Astrocyte (in vitro differentiated cells and primary cell): ENCODE results near the gene SPINT4. TPM values are rescaled to one million over a fixed set of nuclear protein-coding genes. Genes with fewer than 3 reads are reported as not detected.
A peak's percentile ranks its signal among the peaks of the same experiment; 100 is the strongest.

ENCODE experiments used
- DNase-seq: peaks from one replicate; pipeline ENCODE4 v3.0.0-alpha.2; 2010; ENCODE audit warnings: low read depth
- FAIRE-seq: peaks from 2 replicates; lab custom pipeline; 2011; peaks lifted over from hg19 to GRCh38; lab: Jason Lieb, UNC
- H2AFZ ChIP-seq: 2 replicates; pipeline ENCODE4 v1.6.0; 2012; ENCODE audit warnings: low read depth, low read length, inconsistent platforms
- H3K27ac ChIP-seq: 2 replicates; pipeline ENCODE4 v1.5.1; 2011; ENCODE audit warnings: low read depth, low read length, inconsistent platforms
- H3K27me3 ChIP-seq: 2 replicates; pipeline ENCODE4 v1.6.0; 2011; ENCODE audit warnings: low read length, inconsistent platforms; ENCODE audit not compliant: insufficient read depth
- H3K36me3 ChIP-seq: 2 replicates; pipeline ENCODE4 v1.5.1; 2011; ENCODE audit warnings: low read length, inconsistent platforms; ENCODE audit not compliant: insufficient read depth
- H3K4me1 ChIP-seq: 2 replicates; pipeline ENCODE4 v1.5.1; 2011; ENCODE audit warnings: low read length, inconsistent platforms; ENCODE audit not compliant: insufficient read depth
- H3K4me2 ChIP-seq: 2 replicates; pipeline ENCODE4 v1.6.0; 2012; ENCODE audit warnings: low read length, inconsistent platforms
- H3K4me3 ChIP-seq: 2 replicates; pipeline ENCODE4 v1.5.1; 2011; ENCODE audit warnings: low read depth, mild to moderate bottlenecking, low read length, inconsistent platforms; ENCODE audit not compliant: insufficient read depth
- H3K79me2 ChIP-seq: 2 replicates; pipeline ENCODE4 v1.6.0; 2012; ENCODE audit warnings: mild to moderate bottlenecking, low read length, inconsistent platforms; ENCODE audit not compliant: insufficient read depth
- H3K9ac ChIP-seq: 2 replicates; pipeline ENCODE4 v1.6.0; 2012; ENCODE audit warnings: mild to moderate bottlenecking, low read length, inconsistent platforms
- H3K9me3 ChIP-seq: 2 replicates; pipeline ENCODE4 v1.5.1; 2012; ENCODE audit warnings: low read depth, mild to moderate bottlenecking, low read length, inconsistent platforms; ENCODE audit not compliant: insufficient read depth
- H4K20me1 ChIP-seq: 2 replicates; pipeline ENCODE4 v1.6.0; 2012; ENCODE audit warnings: low read length, inconsistent platforms; ENCODE audit not compliant: insufficient read depth
- H3K27ac Mint-ChIP-seq: one replicate; pipeline ENCODE4 v1.8.0; 2021; ENCODE audit warnings: mild to moderate bottlenecking, mixed read lengths; ENCODE audit not compliant: unreplicated experiment
- H3K27me3 Mint-ChIP-seq: one replicate; pipeline ENCODE4 v1.8.0; 2021; ENCODE audit warnings: low read depth, mixed read lengths; ENCODE audit not compliant: unreplicated experiment
- H3K36me3 Mint-ChIP-seq: one replicate; pipeline ENCODE4 v1.8.0; 2021; ENCODE audit warnings: low read depth, mixed read lengths; ENCODE audit not compliant: unreplicated experiment
- H3K4me1 Mint-ChIP-seq: one replicate; pipeline ENCODE4 v1.8.0; 2021; ENCODE audit warnings: low read depth, mixed read lengths; ENCODE audit not compliant: unreplicated experiment
- H3K4me3 Mint-ChIP-seq: one replicate; pipeline ENCODE4 v1.8.0; 2021; ENCODE audit warnings: mild to moderate bottlenecking, moderate library complexity, mixed read lengths; ENCODE audit not compliant: unreplicated experiment
- H3K9me3 Mint-ChIP-seq: one replicate; pipeline ENCODE4 v1.8.0; 2021; ENCODE audit warnings: mild to moderate bottlenecking, mixed read lengths; ENCODE audit not compliant: unreplicated experiment
- CTCF ChIP-seq: IDR thresholded peaks from 2 replicates; pipeline ENCODE4 v1.5.1; 2011; ENCODE audit warnings: low read depth, mild to moderate bottlenecking, inconsistent platforms, low read length, moderate library complexity; ENCODE audit not compliant: insufficient read depth
- EZH2 ChIP-seq: IDR thresholded peaks from 2 replicates; pipeline ENCODE4 v1.6.1; 2012; ENCODE audit warnings: mild to moderate bottlenecking, low read length, inconsistent platforms; ENCODE audit not compliant: insufficient read depth
- total RNA-seq: library from RNA; stranded (reverse); gene quantifications from 2 replicates; pipeline ENCODE4 v1.2.1, GENCODE V29; 2021

Gene SPINT4
- total RNA-seq, 1 donor from 2014 or later, result not detected

DNA sequence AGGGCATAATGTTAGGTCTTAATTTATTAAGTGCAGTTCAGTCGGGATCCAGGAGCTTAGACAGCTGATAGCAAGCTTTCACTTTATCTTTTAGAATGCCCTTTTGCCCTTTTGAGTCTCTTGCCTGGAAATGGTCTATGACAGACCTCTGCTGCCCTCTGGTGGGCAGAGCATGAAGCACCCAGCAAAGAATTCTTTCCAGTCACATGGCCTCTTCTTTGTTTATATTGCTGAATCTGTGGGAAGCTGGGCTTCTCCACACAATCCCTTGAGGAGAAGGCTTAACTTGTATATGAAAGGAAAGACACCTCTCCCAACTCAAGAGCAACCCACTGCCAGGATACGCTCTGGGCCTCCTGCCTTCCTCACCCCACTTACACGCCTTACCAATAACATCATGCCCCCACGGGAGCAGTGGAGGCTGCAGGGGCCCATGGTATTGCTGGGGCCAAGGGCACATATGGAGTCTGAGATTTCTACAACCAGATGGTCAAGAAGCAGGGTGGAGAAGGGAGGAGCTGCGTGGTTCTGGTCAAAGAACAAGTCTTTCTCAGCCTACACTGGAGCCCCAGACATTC, 49.1 kb downstream of the SPINT4 start:
- no peaks in the 10 kb centered on the region for H4K20me1 ChIP-seq
- no peaks in the 10 kb centered on the region for H3K27me3 ChIP-seq
- Mint-ChIP-seq H3K9me3 (no peaks in the 10 kb centered on the region), H3K27ac (no peak overlapping the region), H3K4me3 (no peak overlapping the region), H3K4me1 (peaks cover 12% of the 10 kb centered on the region), H3K27me3 (peaks cover 2% of the 10 kb centered on the region), H3K36me3 (no peaks in the 10 kb centered on the region)
- peaks cover 5% of the 10 kb centered on the region for H3K4me1 ChIP-seq
- FAIRE-seq, result no peak
- H3K79me2 ChIP-seq, result no peaks in the 10 kb centered on the region
- no peaks in the 10 kb centered on the region for H3K9me3 ChIP-seq
- peak overlapping the region; percentile 24 for H3K4me2 ChIP-seq
- DNase-seq, result peak; percentile 45
- no peak overlapping the region for H3K4me3 ChIP-seq
- no peaks in the 10 kb centered on the region for H3K36me3 ChIP-seq
- H3K9ac ChIP-seq, result peak overlapping the region; percentile 35
- TF ChIP-seq CTCF (peak; percentile 97), EZH2 (no peak)
- peak overlapping the region; percentile 68 for H2AFZ ChIP-seq
- no peak overlapping the region for H3K27ac ChIP-seq

DNA sequence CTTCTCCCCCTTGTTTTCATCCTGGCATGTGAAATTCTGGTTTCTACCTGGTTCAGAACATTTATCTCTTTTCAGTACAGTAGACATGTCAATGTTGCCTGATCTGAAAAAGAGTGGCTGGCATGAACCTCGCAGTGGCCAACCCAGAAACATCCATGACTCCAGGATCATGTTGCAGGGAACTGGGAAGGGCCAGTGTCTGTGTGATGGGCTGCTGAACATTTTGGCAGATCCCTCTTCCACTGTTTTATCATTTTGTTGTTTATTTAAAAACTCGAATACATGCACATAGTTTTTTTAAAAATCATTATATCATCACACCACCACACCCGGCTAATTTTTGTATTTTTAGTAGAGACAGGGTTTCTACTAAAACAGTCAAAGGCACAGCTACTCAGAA, 50.5 kb downstream of the SPINT4 start:
- Histone ChIP-seq H3K79me2 (no peaks in the 10 kb centered on the region), H3K4me3 (no peak overlapping the region), H3K27ac (no peak overlapping the region), H3K27me3 (no peaks in the 10 kb centered on the region), H3K9me3 (no peaks in the 10 kb centered on the region), H3K9ac (no peak overlapping the region), H3K36me3 (no peaks in the 10 kb centered on the region), H4K20me1 (no peaks in the 10 kb centered on the region), H3K4me2 (no peak overlapping the region), H2AFZ (no peak overlapping the region), H3K4me1 (peaks cover 5% of the 10 kb centered on the region)
- FAIRE-seq (no peak), DNase-seq (no peak)
- Mint-ChIP-seq H3K4me1 (peaks cover 12% of the 10 kb centered on the region), H3K27me3 (peaks cover 2% of the 10 kb centered on the region), H3K36me3 (no peaks in the 10 kb centered on the region), H3K27ac (no peak overlapping the region), H3K4me3 (no peak overlapping the region), H3K9me3 (no peaks in the 10 kb centered on the region)
- TF ChIP-seq CTCF, result no peak
- no peak for TF ChIP-seq EZH2

- no peaks in the 10 kb centered on the region for H4K20me1 ChIP-seq
- H3K79me2 ChIP-seq, result no peaks in the 10 kb centered on the region
- no peaks in the 10 kb centered on the region for H3K27me3 Mint-ChIP-seq
- FAIRE-seq, result no peak
- no peak overlapping the region for H2AFZ ChIP-seq
- no peak overlapping the region for H3K4me3 ChIP-seq
- H3K9ac ChIP-seq, result no peak overlapping the region
- no peaks in the 10 kb centered on the region for H3K27me3 ChIP-seq
- H3K4me1 Mint-ChIP-seq, result peaks cover 33% of the 10 kb centered on the region
- peaks cover 24% of the 10 kb centered on the region for H3K4me1 ChIP-seq
- no peak overlapping the region for H3K27ac ChIP-seq
- H3K9me3 ChIP-seq, result no peaks in the 10 kb centered on the region
- no peak overlapping the region for H3K4me3 Mint-ChIP-seq
- H3K4me2 ChIP-seq, result no peak overlapping the region
- no peaks in the 10 kb centered on the region for H3K9me3 Mint-ChIP-seq
- no peaks in the 10 kb centered on the region for H3K36me3 ChIP-seq
- DNase-seq, result no peak
- no peak for TF ChIP-seq EZH2
- no peak for TF ChIP-seq CTCF
- no peaks in the 10 kb centered on the region for H3K36me3 Mint-ChIP-seq
- no peak overlapping the region for H3K27ac Mint-ChIP-seq
Measured at GRCh38 chr20:45774945-45775344, 52.8 kb downstream of the SPINT4 start.
